Activated CD4-positive, alpha-beta T cell treated with anti-CD3 and anti-CD28 coated beads for 24 hours (primary cell): ENCODE results near the gene FRS2.

Source experiments
- DNase-seq, 2 donors: peaks; one replicate each; pipeline ENCODE4 v3.0.0-alpha.2; 2020; ENCODE audit warnings: low read depth in 2 of 2

FRS2 gene

GRCh38 chr12:69501154-69501895 lies 31.1 kb downstream of the FRS2 start:
- no peak for DNase-seq

DNA sequence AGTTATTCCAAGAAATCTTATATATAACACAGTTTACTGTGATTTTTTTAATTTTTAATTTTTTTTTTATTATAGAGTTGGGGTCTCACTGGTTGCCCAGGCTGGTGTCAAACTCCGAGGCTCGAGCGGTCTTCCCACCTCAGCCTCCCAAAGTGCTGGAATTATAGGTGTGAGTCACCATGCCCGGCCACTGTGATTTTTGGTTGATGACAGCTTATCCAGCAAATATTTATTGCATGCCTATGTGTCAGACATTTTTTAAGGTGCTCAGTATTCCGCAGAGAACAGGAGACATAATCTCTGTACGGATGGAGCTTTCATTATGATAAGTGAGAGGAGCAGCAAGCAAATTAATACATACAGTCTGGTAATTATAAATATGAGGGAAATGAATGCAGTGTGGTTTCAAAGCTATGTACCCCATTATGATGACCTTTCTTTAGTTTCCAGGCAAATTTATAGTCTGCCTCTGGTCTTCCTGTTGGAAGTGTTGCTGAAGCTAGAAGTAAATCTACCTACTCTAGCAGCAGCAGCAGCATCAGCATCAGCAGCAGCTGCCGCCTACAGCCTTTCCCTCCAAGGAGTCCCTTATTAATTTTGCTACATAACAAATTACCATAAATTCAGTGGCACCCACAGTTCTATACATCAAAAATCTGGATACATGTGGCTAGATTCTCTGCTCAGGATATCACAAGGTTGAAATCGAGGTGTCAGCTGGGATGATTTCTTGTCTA lies 32.3 kb downstream of the FRS2 start:
- DNase-seq = no peak

DNA sequence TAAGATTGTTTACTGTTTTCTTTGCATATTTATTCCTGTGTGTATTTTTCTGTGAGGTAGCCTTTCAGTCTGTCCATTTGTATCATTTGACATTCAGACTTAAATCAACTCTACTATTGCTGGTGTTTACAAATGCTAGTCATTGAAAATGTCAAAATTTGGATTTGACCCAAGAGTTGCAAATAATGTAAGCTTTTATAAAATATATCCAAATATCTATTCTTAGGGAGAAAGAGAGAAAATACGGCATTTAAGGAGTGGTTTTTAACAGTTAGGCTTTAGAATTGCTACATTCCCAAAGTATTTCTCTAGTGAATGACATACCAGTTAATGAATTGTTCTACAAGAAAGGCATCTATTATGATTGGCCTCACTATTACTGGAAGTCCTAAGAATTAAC lies 37.9 kb downstream of the FRS2 start:
- DNase-seq = no peak

DNA sequence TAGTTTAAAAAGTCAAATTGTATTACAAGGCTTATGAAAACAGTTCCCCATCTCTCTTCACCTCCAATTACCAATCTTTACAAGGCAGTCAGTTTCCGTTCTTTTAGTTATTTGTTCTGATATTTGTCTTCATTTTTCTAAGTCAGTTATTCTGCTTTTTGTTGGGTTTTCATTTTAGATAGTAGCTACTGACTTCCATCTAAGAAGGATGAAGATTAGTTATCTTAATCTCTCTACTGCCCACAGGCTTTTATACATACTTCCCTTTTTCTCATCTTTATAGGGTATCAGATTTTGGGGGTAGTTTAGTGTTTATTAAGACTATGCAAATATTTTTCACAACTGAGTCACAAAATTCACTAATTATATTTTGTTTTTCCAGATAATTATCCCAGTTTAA lies 38.4 kb downstream of the FRS2 start:
- no peak for DNase-seq

DNA sequence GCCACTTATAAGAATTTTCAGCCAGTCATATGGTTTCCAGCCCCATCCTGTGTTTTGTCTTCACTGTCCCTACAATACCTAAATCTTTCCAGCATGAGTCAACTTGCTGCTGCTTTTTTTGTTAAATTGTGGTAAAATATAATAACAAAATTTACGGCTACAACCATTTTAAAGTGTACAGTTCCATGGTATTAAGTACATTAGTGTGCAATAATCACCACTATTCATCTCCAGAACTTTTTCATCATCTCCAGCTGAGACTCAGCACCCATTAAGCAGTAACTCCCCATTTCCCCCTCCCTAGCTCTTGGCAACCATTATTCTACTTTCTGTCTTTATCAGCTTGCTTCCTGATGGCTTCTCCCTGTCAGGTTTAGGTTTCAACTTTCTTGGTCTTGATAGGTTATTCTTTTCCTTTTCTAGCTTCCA lies 39.1 kb downstream of the FRS2 start:
- no peak for DNase-seq

- no peak for DNase-seq
Measured at GRCh38 chr12:69509904-69510827, 40.0 kb downstream of the FRS2 start.

- DNase-seq = no peak
Measured at GRCh38 chr12:69511016-69511415, 40.8 kb downstream of the FRS2 start.

DNA sequence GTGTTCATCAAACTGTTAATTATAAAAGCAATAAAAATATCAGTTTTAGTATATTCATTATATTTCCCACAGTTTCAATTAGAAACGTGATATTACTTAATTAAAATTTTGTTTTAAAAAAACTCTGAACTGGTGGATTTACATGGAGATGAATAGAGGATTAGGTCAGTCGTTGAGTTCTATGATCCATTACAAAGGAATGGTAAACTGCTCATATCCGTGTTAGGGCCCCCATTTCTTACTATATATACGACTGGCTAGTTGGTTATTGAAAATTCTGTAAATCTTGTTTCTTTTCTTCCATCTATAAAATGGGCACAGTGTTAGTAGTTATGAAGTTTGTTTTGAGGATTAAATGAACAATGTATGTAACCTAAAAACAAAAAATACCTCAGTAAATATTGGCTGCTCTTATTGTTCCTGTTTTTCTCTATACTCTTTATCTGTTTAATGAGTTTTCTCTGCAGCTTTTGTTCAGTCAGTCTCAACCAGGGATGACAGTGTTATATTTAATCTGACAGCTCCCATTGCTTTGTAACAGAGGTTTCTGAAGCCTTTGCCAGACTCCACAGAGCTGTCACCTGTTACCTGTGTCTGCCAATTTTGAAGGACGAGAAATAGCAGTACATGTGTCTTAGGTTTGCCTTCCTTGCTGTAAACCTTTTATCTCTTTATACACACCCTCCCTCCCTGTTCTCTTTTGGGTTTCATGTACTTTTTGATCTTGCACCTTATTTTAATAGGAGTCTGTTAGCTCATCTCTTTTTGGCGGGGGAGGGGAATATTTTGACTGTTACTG lies 41.5 kb downstream of the FRS2 start:
- DNase-seq = no peak

DNA sequence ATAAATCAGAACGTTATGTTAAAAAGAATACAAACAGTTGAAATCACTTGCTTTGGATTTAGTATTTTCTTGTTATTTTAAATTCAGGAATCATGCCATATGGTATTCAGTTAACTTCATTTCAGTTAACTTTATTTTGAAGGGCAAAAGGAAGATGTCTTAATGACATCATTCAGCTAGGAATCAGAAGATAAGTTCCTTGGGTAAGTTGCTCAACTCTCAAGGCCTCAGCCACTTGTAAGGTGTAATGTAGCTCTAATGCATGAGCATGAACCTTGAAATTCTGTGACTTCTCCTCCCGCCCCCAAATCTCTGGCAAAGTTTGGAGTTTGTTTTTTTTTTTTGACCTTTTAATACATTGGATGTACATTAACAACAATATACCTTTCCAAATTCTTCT lies 42.6 kb downstream of the FRS2 start:
- no peak for DNase-seq

GRCh38 chr12:69513297-69513696 lies 43.1 kb downstream of the FRS2 start:
- no peak for DNase-seq

DNA sequence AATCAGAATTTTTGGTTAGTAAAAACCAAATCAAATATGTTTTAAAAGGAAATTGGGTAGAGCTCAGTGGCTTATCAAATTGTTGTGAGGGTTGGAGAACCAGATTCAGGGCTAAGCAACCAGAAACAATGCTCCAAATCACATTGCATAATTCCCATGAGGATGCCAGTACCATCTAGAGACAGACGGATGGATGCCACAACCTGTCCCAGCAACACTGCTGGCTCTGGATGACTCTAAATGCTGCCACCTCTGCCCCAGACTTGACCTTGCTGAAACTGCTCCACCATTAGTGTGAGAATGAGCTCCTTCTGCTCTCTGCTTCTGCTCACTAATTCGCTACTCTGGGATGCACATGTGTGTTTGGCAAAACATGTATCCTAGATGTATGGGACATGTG lies 43.9 kb downstream of the FRS2 start:
- DNase-seq = no peak

GRCh38 chr12:69514845-69515244 lies 44.7 kb downstream of the FRS2 start:
- no peak for DNase-seq

DNA sequence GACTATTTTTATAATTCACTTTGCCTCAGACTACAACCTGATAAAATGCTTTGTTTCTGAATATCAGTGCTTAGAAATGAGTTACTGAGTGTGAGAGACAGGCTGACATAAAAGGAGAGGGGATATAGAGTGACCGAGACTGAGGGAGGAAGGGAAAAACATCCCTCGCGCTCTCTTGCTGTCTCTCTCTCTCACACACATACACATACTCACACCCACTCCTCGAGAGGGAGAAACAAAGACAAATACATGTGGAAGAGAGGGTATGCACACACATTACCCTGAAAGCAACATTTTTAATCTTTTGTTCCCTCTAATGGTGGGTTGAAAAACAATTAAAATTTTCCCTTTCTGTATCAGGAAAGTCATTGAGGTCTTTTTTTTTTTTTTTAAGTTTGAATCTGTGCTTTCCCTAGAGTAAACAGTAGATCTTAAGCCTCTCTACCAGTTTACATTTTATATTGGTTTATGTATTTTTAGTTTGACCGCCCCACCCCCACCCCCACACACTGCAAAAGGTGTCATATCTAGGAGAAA lies 45.3 kb downstream of the FRS2 start:
- no peak for DNase-seq

DNA sequence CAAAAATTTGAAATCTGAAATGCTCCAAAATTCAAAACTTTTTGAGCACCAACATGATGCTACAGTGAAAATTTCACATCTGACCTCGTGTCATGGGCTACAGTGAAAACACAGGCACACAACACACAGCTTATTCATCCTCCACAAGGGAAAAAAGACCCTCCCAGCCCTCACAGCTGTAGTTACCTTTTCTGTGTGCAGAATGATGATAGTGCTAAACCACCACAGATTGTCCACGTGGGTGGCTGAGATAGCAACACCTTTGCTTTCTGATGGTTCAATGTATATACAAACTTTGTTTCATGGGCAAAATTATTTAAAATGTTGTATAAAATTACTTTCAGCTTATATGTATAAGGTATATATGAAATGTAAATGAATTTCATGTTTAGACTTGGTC lies 46.8 kb downstream of the FRS2 start:
- DNase-seq = no peak

DNA sequence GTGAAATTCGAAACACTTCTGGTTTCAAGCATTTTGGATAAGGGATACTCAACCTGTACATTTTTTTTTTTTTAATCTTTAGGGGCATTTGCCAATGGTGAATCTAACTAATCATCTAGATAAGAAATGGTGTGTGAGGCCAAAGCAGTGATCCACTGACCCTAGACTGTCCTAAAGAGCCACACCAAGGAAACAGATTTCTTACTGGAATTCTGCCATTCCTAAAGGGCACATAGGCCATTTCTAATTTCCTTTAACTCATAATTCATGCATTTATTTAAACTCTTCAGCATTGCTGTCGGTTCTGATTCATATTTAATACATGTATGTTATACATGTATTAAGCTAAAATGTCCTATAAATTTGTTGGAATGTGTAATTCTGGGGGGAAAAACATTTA lies 47.2 kb downstream of the FRS2 start:
- no peak for DNase-seq

- no peak for DNase-seq
Measured at GRCh38 chr12:69519871-69520270, 49.7 kb downstream of the FRS2 start.

DNA sequence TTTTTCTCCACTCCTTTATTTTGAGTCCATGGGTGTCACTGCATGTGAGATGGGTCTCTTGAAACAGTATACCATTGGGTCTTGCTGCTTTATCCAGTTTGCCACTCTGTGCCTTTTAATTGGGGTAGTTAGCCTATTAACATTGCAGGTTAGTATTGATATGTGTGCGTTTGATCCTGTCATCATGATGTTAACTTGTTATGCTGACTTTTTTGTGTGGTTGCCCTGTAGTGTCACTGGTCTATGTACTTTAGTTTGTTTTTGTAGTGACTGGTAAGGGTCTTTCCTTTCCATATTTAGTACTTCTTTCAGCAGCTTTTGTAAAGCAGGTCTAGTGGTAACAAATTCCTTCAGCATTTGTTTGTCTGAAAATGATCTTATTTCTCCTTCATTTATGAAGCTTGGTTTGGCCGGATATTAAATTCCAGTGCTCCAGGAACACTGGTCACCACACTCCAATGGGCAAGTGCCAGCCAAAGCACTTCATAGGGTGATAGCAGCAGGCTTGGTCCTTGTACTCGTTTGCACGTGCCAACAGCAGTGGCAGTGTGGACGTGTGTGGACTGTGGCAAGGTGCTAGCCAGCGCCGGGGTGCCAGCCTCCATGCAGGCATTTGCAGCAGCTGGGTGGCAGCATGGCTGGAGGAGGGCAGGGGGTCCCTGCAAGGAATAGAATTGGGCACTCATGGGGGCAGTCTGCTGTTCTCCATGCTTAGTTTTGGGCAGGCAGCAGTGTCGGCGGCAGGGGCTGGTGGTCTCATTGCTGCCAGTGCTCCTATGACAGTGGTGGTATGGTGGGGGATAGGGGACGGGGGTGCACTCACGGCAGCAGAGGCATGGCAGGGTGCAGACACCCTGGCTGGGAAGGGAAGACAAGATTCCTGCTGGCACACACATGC lies 53.5 kb downstream of the FRS2 start:
- DNase-seq = no peak

DNA sequence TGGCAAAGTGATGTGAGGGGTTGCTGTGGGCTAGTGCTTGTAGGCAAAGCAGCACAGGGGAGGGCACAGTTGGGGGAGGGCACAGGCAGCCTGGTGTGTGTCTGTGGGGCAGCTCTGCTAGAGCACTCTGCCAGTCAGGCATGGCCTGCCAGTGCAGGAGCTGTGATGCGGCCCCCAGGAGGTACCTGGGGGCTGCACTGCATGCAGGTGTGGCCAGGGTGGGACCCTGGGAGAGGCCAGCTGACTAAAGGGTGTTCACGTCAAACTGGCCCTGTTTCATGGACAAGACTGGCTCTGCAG lies 54.1 kb downstream of the FRS2 start:
- no peak for DNase-seq

- no peak for DNase-seq
Measured at GRCh38 chr12:69524755-69525469, 54.7 kb downstream of the FRS2 start.
